HG03439 (cell line): ENCODE results near the gene PPP1R18.
A peak's percentile ranks its signal among the peaks of the same experiment; 100 is the strongest.

Source experiments
- ATAC-seq: cut with Tn5 transposase; IDR thresholded peaks from one replicate; pipeline ENCODE4 v1.9.1; 2021; ENCODE audit warnings: mild to moderate bottlenecking, moderate library complexity; ENCODE audit not compliant: unreplicated experiment

The PPP1R18 gene

DNA sequence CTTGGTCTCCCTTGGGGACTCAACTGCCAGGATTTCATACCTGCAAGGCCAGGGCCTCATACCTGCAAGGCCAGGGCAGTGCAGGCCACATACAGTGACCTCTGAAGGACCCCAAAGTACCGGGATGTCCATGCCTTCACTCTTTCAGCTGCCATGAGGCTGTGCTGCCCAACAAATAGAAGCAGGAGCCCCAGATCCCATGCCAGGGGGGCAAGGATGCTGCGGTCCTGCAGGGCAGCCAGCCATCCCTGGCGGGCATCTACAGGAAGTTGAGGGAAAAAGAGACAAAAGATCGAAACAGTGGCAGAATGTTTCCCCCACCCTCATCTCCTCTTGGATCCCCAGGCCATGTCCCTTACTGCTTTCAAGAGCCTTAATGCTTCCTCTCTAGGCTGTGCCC, 3.5 kb upstream of the PPP1R18 start:
- ATAC-seq = no peak

DNA sequence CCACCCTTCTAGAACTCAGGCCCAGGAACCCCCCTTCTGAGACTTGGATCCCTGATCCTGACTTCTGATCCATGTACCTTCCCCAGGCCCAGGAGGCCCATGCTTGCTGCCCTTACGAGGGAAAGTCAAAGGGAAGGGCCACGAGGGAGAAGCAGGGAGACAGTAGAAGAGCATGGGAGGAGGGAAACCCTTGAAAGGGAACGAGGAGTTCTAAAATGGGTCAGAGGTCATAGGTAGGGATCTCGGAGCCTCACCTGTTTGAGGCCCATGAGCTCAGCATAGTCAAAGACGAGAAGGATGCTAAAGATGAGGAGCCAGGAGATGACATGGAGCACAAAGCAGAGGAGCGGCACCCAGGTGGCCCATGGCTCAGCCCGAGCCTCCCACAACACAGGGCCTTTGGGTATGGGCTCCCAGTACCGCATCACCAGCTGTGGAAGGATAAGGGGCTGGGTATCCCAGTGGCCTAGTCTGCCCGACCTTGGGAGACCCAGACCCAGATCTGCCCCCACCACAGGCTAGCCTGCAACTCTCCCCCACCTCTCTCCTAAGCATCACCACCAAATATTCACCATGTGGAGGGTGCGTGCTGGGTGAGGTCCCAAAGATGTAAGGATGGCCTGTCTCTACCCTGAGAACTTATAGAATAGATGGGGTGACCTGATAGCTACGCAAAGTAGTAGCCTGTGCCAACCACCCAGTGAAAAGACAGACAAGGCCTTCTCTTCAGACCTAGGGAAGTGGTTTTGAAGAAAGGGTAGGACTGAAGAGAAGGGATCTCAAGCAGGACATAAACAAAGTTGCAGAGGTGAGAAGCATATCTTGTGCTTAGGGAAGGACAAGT, 2.8 kb upstream of the PPP1R18 start:
- ATAC-seq = no peak

- no peak for ATAC-seq
These were observed 2.1 kb upstream of the PPP1R18 start for GRCh38 chr6:30688569-30688968.

DNA sequence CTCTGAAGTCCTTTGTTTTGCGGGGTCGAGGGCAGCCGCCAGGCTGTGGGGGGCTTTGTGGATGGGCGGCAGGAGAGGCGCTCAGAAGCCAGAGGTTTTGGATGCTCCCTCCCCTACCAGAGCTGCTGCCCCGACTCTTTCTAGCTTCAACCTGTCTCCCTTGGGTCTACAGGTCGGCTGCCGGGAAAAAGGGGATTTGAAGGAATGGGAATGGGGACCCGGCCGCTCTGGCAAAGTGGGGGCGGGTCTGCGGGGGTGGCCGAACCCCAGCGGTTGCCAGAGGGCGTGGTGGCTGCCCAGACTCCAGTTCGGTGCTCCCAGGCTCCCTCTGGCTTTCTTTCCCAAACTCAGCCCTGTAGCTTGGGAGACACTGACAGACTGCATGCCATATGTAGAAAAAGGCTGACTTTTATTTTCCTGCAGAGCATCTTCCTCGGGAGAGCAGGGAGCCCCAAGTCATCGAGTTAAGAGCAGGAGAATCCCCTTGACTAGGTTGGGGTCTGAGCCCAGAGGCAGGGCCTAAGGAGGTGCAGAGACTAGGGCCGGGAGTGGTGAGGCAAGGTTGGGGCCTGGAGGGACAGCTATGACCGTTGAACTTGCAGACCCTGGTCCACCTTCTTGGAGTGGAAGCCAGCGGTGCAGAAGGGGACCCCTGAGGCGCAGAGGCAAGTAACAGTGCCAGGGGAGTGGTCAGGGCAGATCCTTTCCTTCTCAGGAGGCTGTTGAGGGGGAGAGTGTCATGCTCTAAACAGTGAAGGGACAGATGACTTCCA, 1.4 kb upstream of the PPP1R18 start:
- no peak for ATAC-seq

GRCh38 chr6:30686908-30687658, 638 bp upstream of the PPP1R18 start:
- peak; percentile 44 for ATAC-seq

GRCh38 chr6:30685157-30686008, 1.1 kb downstream of the PPP1R18 start:
- ATAC-seq = no peak

GRCh38 chr6:30684386-30685156, 1.9 kb downstream of the PPP1R18 start:
- no peak for ATAC-seq

DNA sequence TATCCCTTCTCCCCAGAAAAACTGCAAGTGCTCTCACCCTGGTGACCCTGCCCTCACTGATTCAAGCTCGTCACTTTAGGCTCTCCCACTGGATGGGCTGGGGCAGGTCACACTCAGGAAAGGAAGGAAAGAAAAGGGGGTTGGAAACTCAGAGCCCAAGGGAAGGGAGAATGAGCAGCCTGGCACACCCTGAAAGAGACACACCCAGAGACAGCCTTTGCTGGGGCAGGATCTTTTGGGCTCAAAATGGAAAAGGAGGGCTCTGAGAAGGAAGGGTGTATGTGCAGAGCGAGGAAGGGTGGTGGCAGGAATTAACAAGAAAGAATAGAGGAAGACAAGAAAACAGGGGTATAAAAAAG, 2.5 kb downstream of the PPP1R18 start:
- ATAC-seq = no peak

DNA sequence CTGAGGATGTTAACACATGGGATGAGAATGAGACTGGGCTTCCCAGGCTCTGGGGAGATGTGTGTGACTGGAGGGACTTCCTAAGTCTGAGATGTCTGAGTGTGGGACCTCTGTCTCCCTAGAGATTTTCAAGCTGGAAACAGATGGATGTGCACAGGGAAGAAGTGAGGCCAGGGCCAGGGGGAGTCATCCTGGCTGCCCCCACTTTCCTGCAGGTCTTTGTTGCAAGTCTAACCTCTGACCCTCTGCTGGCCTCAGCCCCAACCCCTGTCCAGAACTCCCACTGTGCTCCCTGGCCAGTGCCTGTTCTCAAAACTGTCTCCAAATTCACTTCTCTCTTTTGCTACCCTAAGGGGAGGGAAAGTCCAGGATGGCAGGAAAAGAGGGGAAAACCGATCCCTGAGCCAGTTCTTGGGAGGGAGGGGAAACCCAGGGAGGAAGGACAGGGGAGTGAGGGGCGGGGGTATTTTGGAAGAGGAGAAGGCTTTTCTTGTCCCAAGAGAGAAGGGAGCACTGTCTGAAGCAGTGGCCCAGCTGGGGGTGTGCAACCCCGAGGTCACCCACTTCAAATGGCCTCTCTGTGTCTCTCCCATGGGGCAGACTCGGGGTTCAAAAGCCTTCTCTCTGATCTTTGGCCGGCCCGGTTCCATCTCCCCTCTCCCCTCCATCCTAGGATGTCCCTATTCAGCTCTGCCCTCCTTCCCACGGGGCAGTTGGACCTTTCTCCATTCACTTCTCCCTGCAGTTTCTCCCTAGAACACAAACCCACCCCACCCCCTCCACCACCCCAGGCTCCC, 3.1 kb downstream of the PPP1R18 start:
- ATAC-seq = no peak

GRCh38 chr6:30682143-30683117, 4.0 kb downstream of the PPP1R18 start:
- ATAC-seq = no peak

DNA sequence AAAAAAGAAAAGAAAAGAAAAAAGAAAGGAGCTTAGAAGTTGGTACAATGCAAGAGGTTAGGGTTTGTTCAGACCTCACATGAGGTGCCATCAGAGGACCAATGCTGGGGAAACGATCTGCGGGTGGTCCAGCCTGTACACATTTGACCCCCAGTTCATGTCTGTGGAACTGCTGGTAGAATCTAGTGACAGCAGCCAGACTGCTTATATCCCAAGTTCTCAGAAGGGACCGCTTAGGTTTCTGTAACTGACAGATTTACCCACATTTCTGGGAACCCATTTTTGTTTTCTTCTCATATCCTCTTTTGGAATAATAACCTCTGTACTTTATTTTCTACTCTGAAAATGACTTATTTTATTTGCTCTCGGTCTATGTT, 4.7 kb downstream of the PPP1R18 start:
- ATAC-seq = no peak

GRCh38 chr6:30679765-30680535, 6.5 kb downstream of the PPP1R18 start:
- no peak for ATAC-seq

DNA sequence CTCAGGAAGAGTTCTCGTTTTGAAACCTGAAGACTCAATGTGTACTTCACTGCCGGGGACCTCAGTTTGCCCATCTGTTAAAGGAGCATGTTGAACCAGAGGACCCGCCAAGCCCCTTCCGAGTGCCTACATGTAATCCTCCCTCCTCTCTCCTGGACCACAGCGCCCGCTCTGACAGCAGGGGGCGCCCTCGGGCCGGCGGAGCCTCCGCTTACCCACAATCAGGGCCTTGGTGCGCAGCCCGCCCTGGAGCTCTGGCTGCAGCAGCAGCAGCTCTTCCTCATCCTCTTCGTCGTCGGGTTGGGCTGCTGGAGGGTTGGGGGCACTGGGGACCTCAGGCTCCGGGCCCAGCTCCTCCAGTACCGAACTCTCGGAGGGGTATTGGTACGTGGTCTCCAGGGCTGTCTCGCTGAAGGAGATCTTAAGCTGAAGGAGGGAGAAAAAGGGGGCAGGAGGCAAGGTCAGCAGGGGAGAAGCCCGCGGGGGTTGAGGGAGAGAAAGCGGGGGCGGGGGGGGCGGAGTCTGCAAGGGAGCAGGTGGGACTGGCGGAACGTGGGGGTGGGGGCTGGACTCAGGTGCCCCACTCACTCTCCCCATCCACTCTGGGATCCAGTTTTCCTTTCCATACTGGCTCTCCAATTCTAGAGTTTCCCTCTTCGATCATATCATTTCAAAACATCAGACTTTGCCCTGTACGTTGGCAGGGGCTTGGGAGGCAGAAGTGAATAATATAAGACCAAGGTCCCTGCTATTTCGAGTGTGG, 7.3 kb downstream of the PPP1R18 start:
- ATAC-seq = peak; percentile 38

- ATAC-seq = no peak
These were observed 9.7 kb downstream of the PPP1R18 start for GRCh38 chr6:30676660-30677285.

- peak; percentile 71 for ATAC-seq
These were observed 13.8 kb downstream of the PPP1R18 start, which contains the start of gene DHX16 for GRCh38 chr6:30672445-30673253. Gene DHX16, minus strand, starts transcription at chr6:30673006. Its CDS starts 165 bp downstream, at chr6:30672841.
